C4-2B (cell line): ENCODE measurements around the gene SHANK1.

Source experiments
- ZFX ChIP-seq: fragments of 450-650 bp; IDR thresholded peaks from 2 replicates; pipeline ENCODE4 v1.6.1; 2017
- TF ChIP-seq, protein P1 (sequence below): fragments of 450-650 bp; conservative IDR thresholded peaks from 2 replicates; pipeline ENCODE4 v1.5.1; 2017; ENCODE audit warnings: mild to moderate bottlenecking

DNA sequence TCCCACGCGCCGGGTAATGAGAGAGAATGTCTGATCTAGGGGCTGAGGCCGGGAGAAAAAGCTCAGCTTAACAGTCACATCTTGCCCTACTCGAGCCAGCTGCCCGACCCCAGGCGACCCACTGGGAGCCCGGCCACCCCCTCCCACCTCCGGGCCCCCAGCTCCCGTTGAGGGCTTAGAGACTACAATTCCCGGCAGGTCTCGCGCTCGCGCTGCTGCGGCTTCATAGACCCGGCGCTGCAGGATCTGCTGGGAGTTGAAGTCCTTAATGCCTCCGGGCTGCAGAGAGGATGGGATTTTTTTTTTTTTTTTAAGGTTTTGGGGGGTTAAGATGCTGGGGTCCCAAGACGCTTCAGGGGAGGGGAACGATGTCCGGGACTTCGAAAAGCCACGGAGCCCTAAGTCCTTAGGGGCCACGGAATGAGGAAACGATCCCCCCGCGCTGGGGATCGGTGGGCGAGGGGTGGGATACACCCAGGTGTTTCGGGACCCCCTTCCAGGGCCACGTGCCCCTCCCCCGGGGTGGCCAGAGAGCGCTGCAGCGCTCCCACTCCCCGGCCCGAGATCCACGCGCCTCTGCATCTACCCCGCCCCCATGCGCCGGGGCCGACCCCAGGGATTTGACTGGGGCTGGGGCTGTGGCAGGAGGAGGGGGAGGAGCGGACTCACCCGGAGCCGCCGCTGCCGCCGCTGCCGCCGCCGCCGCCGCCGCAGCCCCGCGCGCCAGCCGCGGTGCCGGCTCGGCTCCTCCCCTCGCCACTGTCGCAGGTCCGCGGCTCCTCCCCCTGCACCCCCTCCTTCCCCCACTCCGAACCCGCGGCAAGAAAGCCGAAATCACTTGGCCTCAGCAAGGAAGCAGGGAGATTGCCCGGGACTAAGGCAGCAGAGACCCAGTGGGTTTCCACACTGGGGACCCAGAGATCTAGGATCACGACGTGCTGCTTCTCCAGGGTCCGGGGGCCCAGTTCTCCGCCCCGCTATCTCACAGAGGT, 80.2 kb downstream of the SHANK1 start, which contains the start of gene SYT3:
- TF ChIP-seq, protein P1, sequence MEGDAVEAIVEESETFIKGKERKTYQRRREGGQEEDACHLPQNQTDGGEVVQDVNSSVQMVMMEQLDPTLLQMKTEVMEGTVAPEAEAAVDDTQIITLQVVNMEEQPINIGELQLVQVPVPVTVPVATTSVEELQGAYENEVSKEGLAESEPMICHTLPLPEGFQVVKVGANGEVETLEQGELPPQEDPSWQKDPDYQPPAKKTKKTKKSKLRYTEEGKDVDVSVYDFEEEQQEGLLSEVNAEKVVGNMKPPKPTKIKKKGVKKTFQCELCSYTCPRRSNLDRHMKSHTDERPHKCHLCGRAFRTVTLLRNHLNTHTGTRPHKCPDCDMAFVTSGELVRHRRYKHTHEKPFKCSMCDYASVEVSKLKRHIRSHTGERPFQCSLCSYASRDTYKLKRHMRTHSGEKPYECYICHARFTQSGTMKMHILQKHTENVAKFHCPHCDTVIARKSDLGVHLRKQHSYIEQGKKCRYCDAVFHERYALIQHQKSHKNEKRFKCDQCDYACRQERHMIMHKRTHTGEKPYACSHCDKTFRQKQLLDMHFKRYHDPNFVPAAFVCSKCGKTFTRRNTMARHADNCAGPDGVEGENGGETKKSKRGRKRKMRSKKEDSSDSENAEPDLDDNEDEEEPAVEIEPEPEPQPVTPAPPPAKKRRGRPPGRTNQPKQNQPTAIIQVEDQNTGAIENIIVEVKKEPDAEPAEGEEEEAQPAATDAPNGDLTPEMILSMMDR, result no peak
- TF ChIP-seq ZFX, result no peak
